ENCODE data around the gene CASD1. TPM values are rescaled to one million over a fixed set of nuclear protein-coding genes. Genes with fewer than 3 reads are reported as not detected.

CASD1 gene
- total and polyA plus RNA-seq, 10 donors, result 11.3 to 39.0 (median 28.5) TPM

- no peak overlapping the region for H3K27ac ChIP-seq
- peaks cover 0 to 79% (median 35%) of the 10 kb centered on the region in 6 donors for H3K36me3 ChIP-seq
- no peak for DNase-seq
- no peaks in the 10 kb centered on the region for H3K27me3 ChIP-seq (replicated peaks in 1 of 7)
- intact Hi-C loops (cut with DNase I; ENCODE audit: low total_unique reads), result no loop called here
- H3K4me3 ChIP-seq, result no peak overlapping the region
- no peak for TF ChIP-seq POLR2A (IDR thresholded peaks at IDR 0.05)
- 93 to 98% (median 94%) methylated on average over 2 of the region's 2 CpGs for WGBS, 5 donors
- H3K9me3 ChIP-seq, result no peaks in the 10 kb centered on the region
- no peaks in the 10 kb centered on the region for H3K4me1 ChIP-seq
These were observed 23.1 kb downstream of the CASD1 start for GRCh38 chr7:94532676-94533075.

GRCh38 chr7:94540428-94540827 lies 30.8 kb downstream of the CASD1 start:
- Histone ChIP-seq H3K9me3 (no peaks in the 10 kb centered on the region), H3K27me3 (replicated peaks in 1 of 7) (no peaks in the 10 kb centered on the region), H3K4me3 (no peak overlapping the region), H3K36me3 (peaks cover 0 to 59% (median 22%) of the 10 kb centered on the region in 6 donors), H3K4me1 (no peaks in the 10 kb centered on the region), H3K27ac (no peak overlapping the region)
- intact Hi-C loops (cut with DNase I; ENCODE audit: low total_unique reads), result no loop called here
- no peak for DNase-seq
- no peak for TF ChIP-seq POLR2AphosphoS5 (IDR thresholded peaks at IDR 0.05)
- TF ChIP-seq, protein P1, sequence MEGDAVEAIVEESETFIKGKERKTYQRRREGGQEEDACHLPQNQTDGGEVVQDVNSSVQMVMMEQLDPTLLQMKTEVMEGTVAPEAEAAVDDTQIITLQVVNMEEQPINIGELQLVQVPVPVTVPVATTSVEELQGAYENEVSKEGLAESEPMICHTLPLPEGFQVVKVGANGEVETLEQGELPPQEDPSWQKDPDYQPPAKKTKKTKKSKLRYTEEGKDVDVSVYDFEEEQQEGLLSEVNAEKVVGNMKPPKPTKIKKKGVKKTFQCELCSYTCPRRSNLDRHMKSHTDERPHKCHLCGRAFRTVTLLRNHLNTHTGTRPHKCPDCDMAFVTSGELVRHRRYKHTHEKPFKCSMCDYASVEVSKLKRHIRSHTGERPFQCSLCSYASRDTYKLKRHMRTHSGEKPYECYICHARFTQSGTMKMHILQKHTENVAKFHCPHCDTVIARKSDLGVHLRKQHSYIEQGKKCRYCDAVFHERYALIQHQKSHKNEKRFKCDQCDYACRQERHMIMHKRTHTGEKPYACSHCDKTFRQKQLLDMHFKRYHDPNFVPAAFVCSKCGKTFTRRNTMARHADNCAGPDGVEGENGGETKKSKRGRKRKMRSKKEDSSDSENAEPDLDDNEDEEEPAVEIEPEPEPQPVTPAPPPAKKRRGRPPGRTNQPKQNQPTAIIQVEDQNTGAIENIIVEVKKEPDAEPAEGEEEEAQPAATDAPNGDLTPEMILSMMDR (IDR thresholded peaks at IDR 0.05 in 8 of 11, conservative IDR thresholded peaks at IDR 0.05 in 3 of 11), result no peak
- no peak for TF ChIP-seq POLR2A (IDR thresholded peaks at IDR 0.05)
- WGBS, 5 donors, result 82 to 87% (median 87%) methylated on average over 1 of the region's 1 CpG

DNA sequence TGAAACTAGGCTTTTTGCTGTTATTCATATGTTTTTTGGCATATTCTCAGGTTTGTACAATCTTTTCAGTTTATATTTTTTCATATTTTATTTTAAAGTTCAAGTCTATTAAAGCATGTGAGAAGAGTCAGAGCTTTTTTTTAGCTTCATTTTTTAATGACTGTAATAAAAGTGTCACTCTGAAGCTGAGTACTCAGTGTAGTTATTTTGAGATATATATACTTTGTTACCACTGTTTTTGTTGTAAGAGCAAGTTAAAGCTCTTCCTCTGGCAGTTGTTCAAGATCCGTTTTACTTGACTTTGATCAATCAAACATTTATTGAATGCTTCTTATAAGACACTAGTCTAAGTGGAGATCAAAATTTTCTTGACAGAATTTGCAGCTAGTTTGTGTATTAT lies 37.5 kb downstream of the CASD1 start:
- WGBS, 5 donors, result 50 to 71% (median 70%) methylated on average over 1 of the region's 1 CpG
- Histone ChIP-seq H3K36me3 (peaks cover 0 to 52% (median 14%) of the 10 kb centered on the region in 6 donors), H3K27ac (no peak overlapping the region), H3K4me3 (no peak overlapping the region), H3K9me3 (no peaks in the 10 kb centered on the region), H3K4me1 (no peaks in the 10 kb centered on the region), H3K27me3 (replicated peaks in 1 of 7) (no peaks in the 10 kb centered on the region)
- TF ChIP-seq, protein P1 (IDR thresholded peaks at IDR 0.05 in 8 of 11, conservative IDR thresholded peaks at IDR 0.05 in 3 of 11), result no peak
- TF ChIP-seq POLR2AphosphoS5 (IDR thresholded peaks at IDR 0.05) (no peak), POLR2A (IDR thresholded peaks at IDR 0.05) (no peak)
- intact Hi-C loops (cut with DNase I; ENCODE audit: low total_unique reads), result no loop called here
- no peak for DNase-seq

GRCh38 chr7:94556028-94556427 lies 46.4 kb downstream of the CASD1 start:
- H3K36me3 ChIP-seq, result peaks cover 0 to 69% (median 21%) of the 10 kb centered on the region in 6 donors
- H3K9me3 ChIP-seq, result no peaks in the 10 kb centered on the region
- H3K4me3 ChIP-seq, result no peak overlapping the region
- intact Hi-C loops (cut with DNase I; ENCODE audit: low total_unique reads), result no loop called here
- H3K4me1 ChIP-seq, result peaks cover 0 to 15% (median 0%) of the 10 kb centered on the region in 6 donors
- no peak for TF ChIP-seq POLR2A (IDR thresholded peaks at IDR 0.05)
- TF ChIP-seq, protein P1 (IDR thresholded peaks at IDR 0.05 in 8 of 11, conservative IDR thresholded peaks at IDR 0.05 in 3 of 11), result no peak
- TF ChIP-seq POLR2AphosphoS5 (IDR thresholded peaks at IDR 0.05), result no peak
- no peak overlapping the region for H3K27ac ChIP-seq
- DNase-seq, result no peak
- H3K27me3 ChIP-seq (replicated peaks in 1 of 7), result no peaks in the 10 kb centered on the region
- WGBS, 5 donors, result 58 to 62% (median 61%) methylated on average over 2 of the region's 2 CpGs

DNA sequence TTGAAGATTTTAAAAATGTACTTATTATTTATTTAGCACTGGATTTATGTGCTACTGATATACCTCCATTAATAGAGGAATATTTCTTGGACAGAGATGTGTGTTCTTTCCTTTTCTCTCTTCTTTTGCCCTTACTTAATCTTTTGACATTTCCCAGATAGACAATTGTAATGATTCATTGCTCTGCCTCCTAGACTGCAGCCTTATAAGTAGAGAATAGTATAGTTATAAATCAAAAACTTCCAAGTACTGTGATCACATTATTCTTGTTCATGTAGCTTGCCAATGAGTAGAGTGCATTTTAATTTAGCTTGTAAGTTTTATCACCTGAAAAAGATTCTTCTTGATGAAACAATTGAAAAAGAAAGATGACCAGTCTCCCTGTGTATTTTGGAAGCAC lies 47.6 kb downstream of the CASD1 start:
- Histone ChIP-seq H3K4me1 (peaks cover 0 to 15% (median 0%) of the 10 kb centered on the region in 6 donors), H3K4me3 (no peak overlapping the region), H3K27me3 (replicated peaks in 1 of 7) (no peaks in the 10 kb centered on the region), H3K36me3 (peaks cover 0 to 57% (median 15%) of the 10 kb centered on the region in 6 donors), H3K9me3 (no peaks in the 10 kb centered on the region), H3K27ac (no peak overlapping the region)
- TF ChIP-seq POLR2A (IDR thresholded peaks at IDR 0.05), result no peak
- TF ChIP-seq, protein P1 (IDR thresholded peaks at IDR 0.05 in 8 of 11, conservative IDR thresholded peaks at IDR 0.05 in 3 of 11), result no peak
- no peak for TF ChIP-seq POLR2AphosphoS5 (IDR thresholded peaks at IDR 0.05)
- intact Hi-C loops (cut with DNase I; ENCODE audit: low total_unique reads), result no loop called here
- DNase-seq, result no peak
